Stromal cell of bone marrow (primary cell): ENCODE data around the gene OPN1MW2.
"Not testable (repeated sequence)": the region's sequence is repeated elsewhere in the genome, so short reads cannot be mapped to it uniquely, and the experiment has no call there.

Experiments used
- DNase-seq: peaks from one replicate; pipeline ENCODE4 v3.0.0-alpha.2; 2012; ENCODE audit warnings: low read depth

Gene OPN1MW2

GRCh38 chrX:154219456-154219855 lies at the start of gene OPN1MW2:
TSS of gene OPN1MW2 (plus strand) at chrX:154219756. CDS start at chrX:154219816, 60 bp downstream.
- not testable (repeated sequence) for DNase-seq

DNA sequence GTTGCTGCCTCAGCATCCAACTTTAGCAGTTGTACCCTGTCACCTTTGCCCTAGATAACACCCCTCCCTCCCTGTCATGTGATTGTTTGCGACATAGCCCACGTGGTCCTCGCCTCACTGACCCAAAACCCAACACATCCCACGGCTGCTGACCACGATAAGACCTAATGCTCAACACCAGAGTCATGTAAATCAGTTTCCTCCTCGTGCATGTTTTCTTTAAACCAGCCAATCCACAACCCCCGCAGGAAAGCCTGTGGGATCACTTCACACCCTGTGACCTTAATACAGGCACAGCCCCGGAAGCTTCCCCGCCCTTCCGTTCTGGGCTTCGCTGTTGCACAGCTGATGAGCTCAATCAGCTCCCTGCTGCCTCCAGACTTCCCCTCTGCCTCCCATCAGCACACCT lies 47.0 kb upstream of the OPN1MW2 start:
- DNase-seq: not testable (repeated sequence)

- DNase-seq: not testable (repeated sequence)
Measured at GRCh38 chrX:154174356-154174755, 45.2 kb upstream of the OPN1MW2 start.

GRCh38 chrX:154182296-154182695 lies 37.3 kb upstream of the OPN1MW2 start, which contains the start of gene OPN1MW:
TSS of gene OPN1MW (plus strand) at chrX:154182596. CDS start at chrX:154182678, 82 bp downstream.
- DNase-seq: not testable (repeated sequence)

GRCh38 chrX:154183794-154184193 lies 35.8 kb upstream of the OPN1MW2 start:
- DNase-seq: not testable (repeated sequence)

GRCh38 chrX:154192846-154193245 lies 26.7 kb upstream of the OPN1MW2 start:
- not testable (repeated sequence) for DNase-seq

GRCh38 chrX:154194316-154194715 lies 25.2 kb upstream of the OPN1MW2 start:
- DNase-seq: not testable (repeated sequence)

- DNase-seq: not testable (repeated sequence)
Measured at GRCh38 chrX:154196466-154196865, 23.1 kb upstream of the OPN1MW2 start.

DNA sequence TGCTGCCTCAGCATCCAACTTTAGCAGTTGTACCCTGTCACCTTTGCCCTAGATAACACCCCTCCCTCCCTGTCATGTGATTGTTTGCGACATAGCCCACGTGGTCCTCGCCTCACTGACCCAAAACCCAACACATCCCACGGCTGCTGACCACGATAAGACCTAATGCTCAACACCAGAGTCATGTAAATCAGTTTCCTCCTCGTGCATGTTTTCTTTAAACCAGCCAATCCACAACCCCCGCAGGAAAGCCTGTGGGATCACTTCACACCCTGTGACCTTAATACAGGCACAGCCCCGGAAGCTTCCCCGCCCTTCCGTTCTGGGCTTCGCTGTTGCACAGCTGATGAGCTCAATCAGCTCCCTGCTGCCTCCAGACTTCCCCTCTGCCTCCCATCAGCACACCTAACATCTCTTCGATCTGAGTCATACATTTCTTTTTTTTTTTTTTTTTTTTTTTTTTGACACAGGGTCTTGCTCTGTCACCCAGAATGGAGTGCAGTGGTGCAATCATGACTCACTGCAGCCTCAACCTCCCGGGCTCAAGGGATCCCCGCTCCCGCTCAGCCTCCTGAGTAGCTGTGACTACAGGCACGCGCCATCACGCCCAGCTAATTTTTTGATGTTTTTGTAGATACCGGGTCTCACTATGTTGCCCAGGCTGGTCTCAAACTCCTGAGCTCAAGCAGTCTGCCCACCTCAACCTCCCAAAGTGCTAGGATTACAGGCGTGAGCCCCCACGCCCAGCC lies 9.7 kb upstream of the OPN1MW2 start:
- DNase-seq: not testable (repeated sequence)

GRCh38 chrX:154211057-154211456 lies 8.5 kb upstream of the OPN1MW2 start:
- not testable (repeated sequence) for DNase-seq

DNA sequence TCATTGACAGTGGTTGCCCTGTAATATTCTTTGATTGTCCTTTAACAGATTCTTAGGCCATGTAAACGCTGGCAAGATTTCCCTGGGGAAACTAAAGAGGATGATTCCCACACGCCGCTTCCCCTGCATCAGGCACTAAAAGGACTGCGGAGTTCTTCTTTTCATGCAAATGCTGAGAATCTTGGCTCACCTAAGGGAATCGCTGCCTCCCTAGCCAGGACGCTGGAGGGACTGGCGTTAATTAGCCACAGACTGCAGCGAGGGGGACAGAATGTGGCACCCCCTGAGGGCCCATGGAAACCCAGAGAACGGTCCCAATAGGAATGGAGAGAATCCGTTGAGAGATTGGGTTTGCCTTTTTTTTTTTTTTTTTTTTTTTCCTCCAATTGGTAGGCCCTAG lies 8.1 kb upstream of the OPN1MW2 start:
- not testable (repeated sequence) for DNase-seq

- not testable (repeated sequence) for DNase-seq
Measured at GRCh38 chrX:154225292-154225691, 5.7 kb downstream of the OPN1MW2 start.

DNA sequence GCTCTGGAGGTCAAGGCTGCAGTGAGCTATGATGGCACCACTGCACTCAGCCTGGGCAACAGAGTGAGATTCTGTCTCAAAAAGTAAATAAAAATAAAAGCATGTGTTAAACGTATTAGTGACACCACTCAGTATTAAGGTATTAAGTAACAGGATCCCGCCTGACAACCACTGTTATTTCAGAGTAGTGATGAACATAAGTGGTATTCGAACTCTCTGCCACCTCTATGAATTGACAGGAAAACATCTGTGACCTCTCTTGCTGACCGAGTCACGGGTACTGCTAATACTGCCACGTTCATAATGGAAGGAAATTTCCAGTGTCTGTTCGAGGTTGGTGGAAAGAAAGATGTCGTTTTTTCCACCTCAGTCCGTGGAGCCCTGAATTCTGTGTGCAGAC lies 7.2 kb downstream of the OPN1MW2 start:
- DNase-seq: not testable (repeated sequence)

DNA sequence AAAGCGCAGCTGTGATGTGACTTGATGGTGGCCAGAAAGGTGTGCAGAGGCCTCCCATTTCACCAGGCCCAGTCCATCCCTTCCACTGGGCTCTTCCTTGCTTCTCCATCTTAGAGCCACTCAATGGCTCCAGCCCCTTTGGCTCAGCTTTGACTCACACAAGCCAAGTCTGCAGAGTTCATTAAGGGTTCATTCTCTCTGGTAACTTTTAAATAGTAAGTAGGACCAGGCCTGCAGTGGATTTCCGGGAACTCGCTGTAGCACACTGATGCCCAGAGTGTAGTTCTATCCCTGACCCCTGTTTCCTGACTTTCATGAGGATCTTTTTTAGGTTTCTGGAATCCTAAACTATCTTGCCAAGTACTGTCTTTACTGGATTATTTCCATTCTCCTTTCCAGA lies 11.9 kb downstream of the OPN1MW2 start:
- not testable (repeated sequence) for DNase-seq

DNA sequence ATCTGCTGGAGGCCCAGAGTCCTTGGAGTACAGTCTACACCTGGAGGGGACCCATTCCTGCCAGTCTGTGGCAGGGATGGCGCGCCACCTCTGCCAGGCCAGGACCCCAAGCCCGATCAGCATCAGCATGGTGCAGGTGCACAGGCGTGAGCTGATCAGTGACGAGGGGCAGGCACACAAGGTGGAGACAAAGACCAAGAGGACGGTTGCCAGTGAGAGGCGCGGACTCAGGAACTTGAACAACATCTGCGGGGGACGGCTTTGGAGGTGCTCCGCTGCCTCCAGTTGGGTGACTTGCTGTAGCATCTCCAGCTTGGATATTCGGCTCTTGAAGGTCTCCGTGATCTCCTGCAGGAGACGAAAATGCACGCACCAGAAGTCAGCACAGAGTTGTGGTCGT lies 14.1 kb downstream of the OPN1MW2 start:
- not testable (repeated sequence) for DNase-seq

DNA sequence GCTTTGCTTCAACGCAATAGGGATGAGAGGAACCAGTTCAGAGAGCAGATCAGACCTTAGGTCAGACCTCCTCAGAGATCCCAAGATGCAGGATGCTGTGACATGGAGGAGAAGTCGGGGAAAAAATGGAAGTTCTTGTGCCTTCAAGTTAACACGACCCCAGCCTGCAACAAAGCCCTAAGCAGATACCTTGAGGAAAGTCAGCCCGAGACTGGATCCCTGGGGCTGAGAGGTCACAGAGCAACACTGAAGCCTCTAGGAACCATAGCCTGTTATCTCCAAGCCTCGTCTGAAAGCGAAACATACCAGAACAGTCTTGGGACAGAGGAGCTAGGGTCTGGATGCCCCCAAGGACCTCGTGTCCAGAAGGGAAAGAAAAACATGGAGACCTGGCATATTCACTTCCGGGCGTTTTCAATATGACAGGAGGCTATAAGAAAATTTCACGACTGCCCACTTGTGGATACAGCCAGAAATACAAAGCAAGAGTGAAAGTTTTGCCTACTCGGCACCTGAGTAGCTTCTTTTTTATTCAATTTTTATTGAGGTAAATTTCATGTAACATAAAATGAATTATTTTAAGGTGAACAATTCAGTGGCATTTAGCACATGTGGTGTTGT lies 19.5 kb downstream of the OPN1MW2 start:
- not testable (repeated sequence) for DNase-seq

GRCh38 chrX:154239982-154240503 lies 20.5 kb downstream of the OPN1MW2 start:
- DNase-seq: not testable (repeated sequence)

DNA sequence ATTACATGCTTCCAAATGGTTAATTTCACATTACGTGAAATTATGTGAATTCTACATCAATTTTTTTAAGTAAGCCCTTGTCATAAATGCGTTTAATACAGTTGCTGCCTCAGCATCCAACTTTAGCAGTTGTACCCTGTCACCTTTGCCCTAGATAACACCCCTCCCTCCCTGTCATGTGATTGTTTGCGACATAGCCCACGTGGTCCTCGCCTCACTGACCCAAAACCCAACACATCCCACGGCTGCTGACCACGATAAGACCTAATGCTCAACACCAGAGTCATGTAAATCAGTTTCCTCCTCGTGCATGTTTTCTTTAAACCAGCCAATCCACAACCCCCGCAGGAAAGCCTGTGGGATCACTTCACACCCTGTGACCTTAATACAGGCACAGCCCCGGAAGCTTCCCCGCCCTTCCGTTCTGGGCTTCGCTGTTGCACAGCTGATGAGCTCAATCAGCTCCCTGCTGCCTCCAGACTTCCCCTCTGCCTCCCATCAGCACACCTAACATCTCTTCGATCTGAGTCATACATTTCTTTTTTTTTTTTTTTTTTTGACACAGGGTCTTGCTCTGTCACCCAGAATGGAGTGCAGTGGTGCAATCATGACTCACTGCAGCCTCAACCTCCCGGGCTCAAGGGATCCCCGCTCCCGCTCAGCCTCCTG lies 28.0 kb downstream of the OPN1MW2 start:
- not testable (repeated sequence) for DNase-seq

DNA sequence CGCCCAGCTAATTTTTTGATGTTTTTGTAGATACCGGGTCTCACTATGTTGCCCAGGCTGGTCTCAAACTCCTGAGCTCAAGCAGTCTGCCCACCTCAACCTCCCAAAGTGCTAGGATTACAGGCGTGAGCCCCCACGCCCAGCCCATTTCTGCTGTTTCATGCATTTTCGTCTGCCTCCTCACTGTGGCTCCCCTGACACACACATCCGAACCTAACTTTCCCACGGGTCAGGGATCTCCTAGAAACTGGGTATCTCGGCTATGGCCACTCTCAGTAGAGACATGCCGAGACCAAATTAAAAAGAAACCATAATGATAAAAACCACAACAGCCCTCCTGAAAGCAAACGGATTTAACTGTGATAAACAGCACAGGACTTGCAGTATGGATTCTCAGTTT lies 28.5 kb downstream of the OPN1MW2 start:
- DNase-seq: not testable (repeated sequence)

DNA sequence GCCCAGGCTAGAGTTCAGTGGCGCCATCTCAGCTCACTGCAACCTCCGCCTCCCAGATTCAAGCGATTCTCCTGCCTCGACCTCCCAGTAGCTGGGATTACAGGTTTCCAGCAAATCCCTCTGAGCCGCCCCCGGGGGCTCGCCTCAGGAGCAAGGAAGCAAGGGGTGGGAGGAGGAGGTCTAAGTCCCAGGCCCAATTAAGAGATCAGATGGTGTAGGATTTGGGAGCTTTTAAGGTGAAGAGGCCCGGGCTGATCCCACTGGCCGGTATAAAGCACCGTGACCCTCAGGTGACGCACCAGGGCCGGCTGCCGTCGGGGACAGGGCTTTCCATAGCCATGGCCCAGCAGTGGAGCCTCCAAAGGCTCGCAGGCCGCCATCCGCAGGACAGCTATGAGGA lies 37.7 kb downstream of the OPN1MW2 start, which contains the start of gene OPN1MW3:
TSS of gene OPN1MW3 (plus strand) at position 301 of the 400 bp plus-strand sequence. CDS start at position 339, 38 bp downstream.
- not testable (repeated sequence) for DNase-seq

DNA sequence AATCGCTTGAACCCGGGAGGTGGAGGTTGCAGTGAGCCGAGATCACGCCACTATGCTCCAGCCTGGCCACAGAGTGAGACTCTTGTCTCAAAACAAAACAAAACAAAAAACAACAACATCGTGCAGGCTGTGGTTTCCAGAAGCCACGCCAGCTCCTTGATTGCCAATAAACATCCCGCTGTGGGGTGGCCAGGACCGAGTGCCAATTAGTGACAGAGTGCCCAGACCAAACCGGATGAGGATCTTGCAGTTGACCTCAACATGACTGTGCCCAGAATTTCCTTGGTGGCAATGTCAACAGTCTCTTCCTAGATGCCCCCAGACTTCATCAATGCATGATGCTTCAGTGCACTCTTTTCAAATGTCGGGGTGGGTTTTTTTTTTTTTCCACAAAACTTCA lies 39.2 kb downstream of the OPN1MW2 start:
- not testable (repeated sequence) for DNase-seq

GRCh38 chrX:154263072-154263471 lies 43.5 kb downstream of the OPN1MW2 start:
- not testable (repeated sequence) for DNase-seq
